ENCODE measurements around the gene DNAAF2.
A peak's percentile ranks its signal among the peaks of the same experiment; 100 is the strongest.

- TF ChIP-seq CTCF (IDR thresholded peaks at IDR 0.05; ENCODE audit: low read depth, low read length, missing input control) (no peak), JUND (IDR thresholded peaks at IDR 0.05) (no peak), TAF1 (conservative IDR thresholded peaks at IDR 0.05) (no peak), SP1 (IDR thresholded peaks at IDR 0.05) (peak; percentile 15), NR2F2 (IDR thresholded peaks at IDR 0.05) (no peak), RAD21 (IDR thresholded peaks at IDR 0.05) (no peak)
Observed at GRCh38 chr14:49623941-49624839, 10.9 kb downstream of the DNAAF2 start.

Measured in liver (tissue), 3 donors.